GM12878 (cell line): Measurements from ENCODE around the gene CACNA1S. TPM values are rescaled to one million over a fixed set of nuclear protein-coding genes. Genes with fewer than 3 reads are reported as not detected.

ENCODE experiments used
- ATAC-seq: fragments of 200-7000 bp; cut with Tn5 transposase; 3 replicates; pipeline ENCODE4 v1.9.1; 2020; ENCODE audit warnings: mild to moderate bottlenecking, moderate library complexity
- BruUV-seq: library from RNA; stranded (reverse); fragments of 400-500 nt; replicated peaks from 2 replicates; lab custom pipeline; 2021; lab: Mats Ljungman, UMichigan
- CTCF ChIA-PET: fragments of 300-600 bp; sonication (Branson Sonifier 250); formaldehyde crosslinking; extraction: SDS; loops from one replicate; lab custom pipeline; 2021; ENCODE audit warnings: inconsistent platforms; lab: Yijun Ruan, JAX
- POLR2A ChIA-PET: fragments of 350-600 bp; formaldehyde crosslinking; extraction: SDS; loops from one replicate; lab custom pipeline; 2021; ENCODE audit warnings: inconsistent platforms; lab: Charles Lee
- RAD21 ChIA-PET: fragments of 300-600 bp; sonication (Branson Sonifier 250); formaldehyde crosslinking; loops from one replicate; lab custom pipeline; 2023; ENCODE audit warnings: antibody characterized with exemption; ENCODE audit not compliant: unreplicated experiment; lab: Charles Lee
- SMC1A ChIA-PET: fragments of 300-600 bp; sonication (Branson Sonifier 250); formaldehyde crosslinking; loops from one replicate; lab custom pipeline; 2023; ENCODE audit not compliant: unreplicated experiment, uncharacterized antibody; lab: Charles Lee
- DNase-seq: peaks from one replicate; pipeline ENCODE4 v3.0.0-alpha.2; 2011; ENCODE audit warnings: low read depth, low spot score
- FAIRE-seq: peaks from 3 replicates; lab custom pipeline; 2011; peaks lifted over from hg19 to GRCh38; lab: Jason Lieb, UNC
- H2AFZ ChIP-seq: 2 replicates; pipeline ENCODE4 v1.6.0; 2011; ENCODE audit warnings: low read depth, low read length, control low read depth; ENCODE audit not compliant: control insufficient read depth
- H3K27ac ChIP-seq: 2 replicates; pipeline ENCODE4 v1.5.1; 2011; ENCODE audit warnings: control low read depth; ENCODE audit not compliant: control insufficient read depth, insufficient read depth
- H3K27me3 ChIP-seq, 2 experiments: replicated peaks in 1 of 2; 2 replicates each; pipeline versions ENCODE4 v1.6.0 to v1.6.1; 2011; ENCODE audit warnings: low read length in 1 of 2; ENCODE audit not compliant: control insufficient read depth in 2 of 2, insufficient read depth in 2 of 2
- H3K36me3 ChIP-seq, 2 experiments: 2 replicates each; pipeline ENCODE4 v1.5.1; 2011; ENCODE audit warnings: low read length in 1 of 2; ENCODE audit not compliant: control insufficient read depth in 2 of 2, insufficient read depth in 2 of 2
- H3K4me1 ChIP-seq: 2 replicates; pipeline ENCODE4 v1.6.1; 2011; ENCODE audit warnings: mild to moderate bottlenecking, low read length, moderate library complexity, mixed read lengths; ENCODE audit not compliant: control insufficient read depth, insufficient read depth
- H3K4me2 ChIP-seq: 2 replicates; pipeline ENCODE4 v1.6.0; 2011; ENCODE audit warnings: control low read depth; ENCODE audit not compliant: control insufficient read depth, insufficient read depth
- H3K4me3 ChIP-seq: fragments of 200-600 bp; sonication (generic); 2 replicates; pipeline ENCODE4 v1.5.1; 2016
- H3K79me2 ChIP-seq: 2 replicates; pipeline ENCODE4 v1.6.0; 2011; ENCODE audit warnings: low read length; ENCODE audit not compliant: control insufficient read depth, insufficient read depth
- H3K9ac ChIP-seq: 2 replicates; pipeline ENCODE4 v1.8.0; 2011; ENCODE audit warnings: low read length, control low read depth, mixed read lengths; ENCODE audit not compliant: control insufficient read depth, insufficient read depth
- H3K9me3 ChIP-seq: replicated peaks from 3 replicates; pipeline ENCODE4 v1.5.1; 2011; ENCODE audit warnings: mild to moderate bottlenecking, low read length; ENCODE audit not compliant: control insufficient read depth, insufficient read depth
- H4K20me1 ChIP-seq: 2 replicates; pipeline ENCODE4 v1.6.0; 2011; ENCODE audit not compliant: control insufficient read depth, insufficient read depth
- CEBPB ChIP-seq, 2 experiments: fragments of 150-350 bp in 1 of 2; IDR thresholded peaks; 2 replicates each; pipeline ENCODE4 v1.6.1; 2012 to 2014; ENCODE audit warnings: low read depth in 2 of 2, low read length in 2 of 2, borderline replicate concordance in 1 of 2, inconsistent platforms in 1 of 2
- DPF2 ChIP-seq: fragments of 450-650 bp; IDR thresholded peaks from 2 replicates; pipeline ENCODE4 v1.6.1; 2017; ENCODE audit warnings: mild to moderate bottlenecking
- MEF2B ChIP-seq: fragments of 450-650 bp; IDR thresholded peaks from 2 replicates; pipeline ENCODE4 v1.6.1; 2018; ENCODE audit warnings: mild to moderate bottlenecking, moderate library complexity; ENCODE audit not compliant: partially characterized antibody, poor library complexity, severe bottlenecking
- MYC ChIP-seq: IDR thresholded peaks from 2 replicates; pipeline ENCODE4 v1.6.1; 2011; ENCODE audit warnings: mild to moderate bottlenecking, low read length, moderate library complexity, inconsistent platforms; ENCODE audit not compliant: insufficient read depth, insufficient replicate concordance, insufficient read length, severe bottlenecking
- RAD51 ChIP-seq: fragments of 450-650 bp; IDR thresholded peaks from 2 replicates; pipeline ENCODE4 v1.6.1; 2016; ENCODE audit warnings: moderate library complexity, mild to moderate bottlenecking, inconsistent platforms
- SMAD1 ChIP-seq: fragments of 450-650 bp; IDR thresholded peaks from 2 replicates; pipeline ENCODE4 v1.6.1; 2018; ENCODE audit warnings: mild to moderate bottlenecking, low read depth; ENCODE audit not compliant: partially characterized antibody
- WGBS: methylation state at CpG from one replicate; pipeline ENCODE4 v1.1.6; 2016; ENCODE audit warnings: low lambda C conversion rate; ENCODE audit not compliant: insufficient replicate concordance, insufficient coverage; ENCODE audit errors: missing lambda C conversion rate; 5-methylcytosine and 5-hydroxymethylcytosine counted together
- in situ Hi-C: fragments of 300-500 bp; cut with MboI; formaldehyde crosslinking; loops from 9 replicates; pipeline ENCODE4 v1.14.3; 2018; ENCODE audit warnings: mixed read lengths
- intact Hi-C: fragments of 100-400 bp; cut with micrococcal nuclease; formaldehyde crosslinking; loops from one replicate; pipeline ENCODE4 v1.14.2; 2022; ENCODE audit not compliant: unreplicated experiment
- polyA plus RNA-seq, 11 experiments: library from polyadenylated mRNA; depleted of rRNA in 4 of 11; unstranded in 6 of 11; stranded (reverse) in 5 of 11; fragments of >200 nt; fragmentation: Nextera tagmentation in 4 of 11; fragmentation: Illumina TruSeq in 1 of 11; extraction: Ambion mirVana in 4 of 11; extraction: Trizol in 1 of 11; gene quantifications; 1 replicate in 1 of 11; 2 replicates in 10 of 11; pipeline versions ENCODE4 v1.2.1 to v1.2.3, GENCODE V29; 2011 to 2016; ENCODE audit warnings: inconsistent platforms in 2 of 11, missing spikeins in 2 of 11, low read depth in 1 of 11
- total RNA-seq, 4 experiments: library from RNA; depleted of rRNA in 3 of 4; stranded (reverse); fragments of >200 nt in 3 of 4; fragmentation: Illumina TruSeq in 1 of 4; extraction: Trizol in 1 of 4; gene quantifications; 2 replicates each; pipeline versions ENCODE4 v1.2.1 to v1.2.3, GENCODE V29; 2013 to 2021
- TF ChIP-seq, protein P1 (sequence below): IDR thresholded peaks from 2 replicates; pipeline ENCODE4 v1.6.1; 2012; ENCODE audit warnings: mild to moderate bottlenecking, low read depth, low read length
- TF ChIP-seq, protein P2 (sequence below): fragments of 450-650 bp; formaldehyde crosslinking; IDR thresholded peaks from 2 replicates; pipeline ENCODE4 v1.4.0; 2022; ENCODE audit warnings: mild to moderate bottlenecking, moderate library complexity
- TF ChIP-seq, protein P3 (sequence below), 3 experiments: IDR thresholded peaks in 2 of 3; conservative IDR thresholded peaks in 1 of 3; 2 replicates each; pipeline ENCODE4 v1.5.1; 2011; ENCODE audit warnings: low read depth in 3 of 3, low read length in 3 of 3, mild to moderate bottlenecking in 3 of 3, control low read depth in 2 of 3, moderate library complexity in 2 of 3, inconsistent platforms in 1 of 3, mixed read lengths in 1 of 3; ENCODE audit not compliant: control insufficient read depth in 2 of 3, insufficient read depth in 1 of 3; ENCODE audit errors: extremely low read depth in 1 of 3
- TF ChIP-seq, protein P4 (sequence below): IDR thresholded peaks from 2 replicates; pipeline ENCODE4 v1.6.1; 2011; ENCODE audit warnings: mild to moderate bottlenecking, low read depth, low read length, moderate library complexity; ENCODE audit not compliant: insufficient replicate concordance

Gene CACNA1S
- total and polyA plus RNA-seq, 10 of the 15 experiments (the other 5 are each of a cell fraction or from before 2014, with no cell fraction given): under 0.01 to 0.04 (median 0.02) TPM; not detected in 6

DNA sequence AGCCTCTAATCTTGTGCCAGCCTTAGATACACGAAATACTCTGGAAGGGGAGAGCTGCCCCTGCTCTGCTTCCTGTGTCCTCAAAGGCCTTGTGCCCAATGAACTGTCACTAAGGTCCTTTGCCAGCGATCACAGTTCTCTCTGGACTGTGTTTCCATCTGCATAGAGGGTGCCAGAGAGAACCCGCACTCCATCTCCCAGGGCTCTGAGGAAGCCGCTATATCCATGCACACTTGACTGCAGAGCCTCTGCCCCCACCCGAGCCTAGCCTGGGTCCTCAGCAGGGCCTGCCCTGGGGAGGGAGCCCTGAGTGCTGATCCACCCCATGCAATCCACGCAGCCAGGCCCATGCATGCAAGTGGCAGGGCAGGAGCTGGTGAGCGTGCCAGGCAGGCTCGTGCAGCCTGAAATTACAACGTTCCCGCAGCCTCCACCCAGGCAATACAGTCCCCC, 58.1 kb downstream of the CACNA1S start:
- TF ChIP-seq CEBPB (IDR thresholded peaks at IDR 0.05; ENCODE audit: borderline replicate concordance in 1 of 2, low read depth in 2 of 2, low read length in 2 of 2): no peak
- TF ChIP-seq, protein P1, sequence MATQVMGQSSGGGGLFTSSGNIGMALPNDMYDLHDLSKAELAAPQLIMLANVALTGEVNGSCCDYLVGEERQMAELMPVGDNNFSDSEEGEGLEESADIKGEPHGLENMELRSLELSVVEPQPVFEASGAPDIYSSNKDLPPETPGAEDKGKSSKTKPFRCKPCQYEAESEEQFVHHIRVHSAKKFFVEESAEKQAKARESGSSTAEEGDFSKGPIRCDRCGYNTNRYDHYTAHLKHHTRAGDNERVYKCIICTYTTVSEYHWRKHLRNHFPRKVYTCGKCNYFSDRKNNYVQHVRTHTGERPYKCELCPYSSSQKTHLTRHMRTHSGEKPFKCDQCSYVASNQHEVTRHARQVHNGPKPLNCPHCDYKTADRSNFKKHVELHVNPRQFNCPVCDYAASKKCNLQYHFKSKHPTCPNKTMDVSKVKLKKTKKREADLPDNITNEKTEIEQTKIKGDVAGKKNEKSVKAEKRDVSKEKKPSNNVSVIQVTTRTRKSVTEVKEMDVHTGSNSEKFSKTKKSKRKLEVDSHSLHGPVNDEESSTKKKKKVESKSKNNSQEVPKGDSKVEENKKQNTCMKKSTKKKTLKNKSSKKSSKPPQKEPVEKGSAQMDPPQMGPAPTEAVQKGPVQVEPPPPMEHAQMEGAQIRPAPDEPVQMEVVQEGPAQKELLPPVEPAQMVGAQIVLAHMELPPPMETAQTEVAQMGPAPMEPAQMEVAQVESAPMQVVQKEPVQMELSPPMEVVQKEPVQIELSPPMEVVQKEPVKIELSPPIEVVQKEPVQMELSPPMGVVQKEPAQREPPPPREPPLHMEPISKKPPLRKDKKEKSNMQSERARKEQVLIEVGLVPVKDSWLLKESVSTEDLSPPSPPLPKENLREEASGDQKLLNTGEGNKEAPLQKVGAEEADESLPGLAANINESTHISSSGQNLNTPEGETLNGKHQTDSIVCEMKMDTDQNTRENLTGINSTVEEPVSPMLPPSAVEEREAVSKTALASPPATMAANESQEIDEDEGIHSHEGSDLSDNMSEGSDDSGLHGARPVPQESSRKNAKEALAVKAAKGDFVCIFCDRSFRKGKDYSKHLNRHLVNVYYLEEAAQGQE: no peak
- TF ChIP-seq, protein P2, sequence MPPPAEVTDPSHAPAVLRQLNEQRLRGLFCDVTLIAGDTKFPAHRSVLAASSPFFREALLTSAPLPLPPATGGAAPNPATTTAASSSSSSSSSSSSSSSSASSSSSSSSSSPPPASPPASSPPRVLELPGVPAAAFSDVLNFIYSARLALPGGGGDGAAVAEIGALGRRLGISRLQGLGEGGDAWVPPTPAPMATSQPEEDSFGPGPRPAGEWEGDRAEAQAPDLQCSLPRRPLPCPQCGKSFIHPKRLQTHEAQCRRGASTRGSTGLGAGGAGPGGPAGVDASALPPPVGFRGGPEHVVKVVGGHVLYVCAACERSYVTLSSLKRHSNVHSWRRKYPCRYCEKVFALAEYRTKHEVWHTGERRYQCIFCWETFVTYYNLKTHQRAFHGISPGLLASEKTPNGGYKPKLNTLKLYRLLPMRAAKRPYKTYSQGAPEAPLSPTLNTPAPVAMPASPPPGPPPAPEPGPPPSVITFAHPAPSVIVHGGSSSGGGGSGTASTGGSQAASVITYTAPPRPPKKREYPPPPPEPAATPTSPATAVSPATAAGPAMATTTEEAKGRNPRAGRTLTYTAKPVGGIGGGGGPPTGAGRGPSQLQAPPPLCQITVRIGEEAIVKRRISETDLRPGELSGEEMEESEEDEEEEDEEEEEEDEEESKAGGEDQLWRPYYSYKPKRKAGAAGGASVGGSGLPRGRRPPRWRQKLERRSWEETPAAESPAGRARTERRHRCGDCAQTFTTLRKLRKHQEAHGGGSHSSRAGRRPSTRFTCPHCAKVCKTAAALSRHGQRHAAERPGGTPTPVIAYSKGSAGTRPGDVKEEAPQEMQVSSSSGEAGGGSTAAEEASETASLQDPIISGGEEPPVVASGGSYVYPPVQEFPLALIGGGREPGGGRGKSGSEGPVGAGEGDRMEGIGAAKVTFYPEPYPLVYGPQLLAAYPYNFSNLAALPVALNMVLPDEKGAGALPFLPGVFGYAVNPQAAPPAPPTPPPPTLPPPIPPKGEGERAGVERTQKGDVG (CRISPR knock-in tag): no peak
- TF ChIP-seq MYC: no peak
- no peak for TF ChIP-seq DPF2
- TF ChIP-seq SMAD1: no peak
- TF ChIP-seq MEF2B: no peak
- TF ChIP-seq, protein P3, sequence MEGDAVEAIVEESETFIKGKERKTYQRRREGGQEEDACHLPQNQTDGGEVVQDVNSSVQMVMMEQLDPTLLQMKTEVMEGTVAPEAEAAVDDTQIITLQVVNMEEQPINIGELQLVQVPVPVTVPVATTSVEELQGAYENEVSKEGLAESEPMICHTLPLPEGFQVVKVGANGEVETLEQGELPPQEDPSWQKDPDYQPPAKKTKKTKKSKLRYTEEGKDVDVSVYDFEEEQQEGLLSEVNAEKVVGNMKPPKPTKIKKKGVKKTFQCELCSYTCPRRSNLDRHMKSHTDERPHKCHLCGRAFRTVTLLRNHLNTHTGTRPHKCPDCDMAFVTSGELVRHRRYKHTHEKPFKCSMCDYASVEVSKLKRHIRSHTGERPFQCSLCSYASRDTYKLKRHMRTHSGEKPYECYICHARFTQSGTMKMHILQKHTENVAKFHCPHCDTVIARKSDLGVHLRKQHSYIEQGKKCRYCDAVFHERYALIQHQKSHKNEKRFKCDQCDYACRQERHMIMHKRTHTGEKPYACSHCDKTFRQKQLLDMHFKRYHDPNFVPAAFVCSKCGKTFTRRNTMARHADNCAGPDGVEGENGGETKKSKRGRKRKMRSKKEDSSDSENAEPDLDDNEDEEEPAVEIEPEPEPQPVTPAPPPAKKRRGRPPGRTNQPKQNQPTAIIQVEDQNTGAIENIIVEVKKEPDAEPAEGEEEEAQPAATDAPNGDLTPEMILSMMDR (IDR thresholded peaks at IDR 0.05 in 2 of 3, conservative IDR thresholded peaks at IDR 0.05 in 1 of 3; ENCODE audit: control insufficient read depth in 2 of 3, extremely low read depth in 1 of 3, insufficient read depth in 1 of 3, low read depth in 3 of 3, low read length in 3 of 3): no peak
- no peak for TF ChIP-seq RAD51
- TF ChIP-seq, protein P4, sequence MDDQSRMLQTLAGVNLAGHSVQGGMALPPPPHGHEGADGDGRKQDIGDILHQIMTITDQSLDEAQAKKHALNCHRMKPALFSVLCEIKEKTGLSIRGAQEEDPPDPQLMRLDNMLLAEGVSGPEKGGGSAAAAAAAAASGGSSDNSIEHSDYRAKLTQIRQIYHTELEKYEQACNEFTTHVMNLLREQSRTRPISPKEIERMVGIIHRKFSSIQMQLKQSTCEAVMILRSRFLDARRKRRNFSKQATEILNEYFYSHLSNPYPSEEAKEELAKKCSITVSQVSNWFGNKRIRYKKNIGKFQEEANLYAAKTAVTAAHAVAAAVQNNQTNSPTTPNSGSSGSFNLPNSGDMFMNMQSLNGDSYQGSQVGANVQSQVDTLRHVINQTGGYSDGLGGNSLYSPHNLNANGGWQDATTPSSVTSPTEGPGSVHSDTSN: no peak
- SMC1A ChIA-PET: no interaction called here
- Histone ChIP-seq H3K27ac (no peak overlapping the region), H3K9ac (no peak overlapping the region), H3K36me3 (no peaks in the 10 kb centered on the region), H3K9me3 (no peaks in the 10 kb centered on the region), H3K4me1 (no peaks in the 10 kb centered on the region; the same call in none of the 2 replicates), H2AFZ (no peak overlapping the region), H4K20me1 (no peaks in the 10 kb centered on the region), H3K27me3 (peaks cover 5 to 7% of the 10 kb centered on the region in 2 experiments; a peak in 3 of 4 replicates), H3K4me3 (no peak overlapping the region), H3K79me2 (no peaks in the 10 kb centered on the region), H3K4me2 (no peak overlapping the region)
- POLR2A ChIA-PET: no interaction called here
- no peak for DNase-seq
- no TSS peak for BruUV-seq
- intact Hi-C loops (no loop called here), in situ Hi-C loops (no loop called here)
- CTCF ChIA-PET: interaction anchor here (1.0 to 1.1 kb wide), 2 partner anchors 83 to 497 kb away, joined by 3 to 4 read pairs; no protein-coding TSS in a partner anchor
- RAD21 ChIA-PET: no interaction called here
- 62% methylated on average over 10 of the region's 10 CpGs for WGBS
- FAIRE-seq: no peak
- no peak for ATAC-seq
